ENCODE measurements around the gene JAK3.

JAK3 gene

DNA sequence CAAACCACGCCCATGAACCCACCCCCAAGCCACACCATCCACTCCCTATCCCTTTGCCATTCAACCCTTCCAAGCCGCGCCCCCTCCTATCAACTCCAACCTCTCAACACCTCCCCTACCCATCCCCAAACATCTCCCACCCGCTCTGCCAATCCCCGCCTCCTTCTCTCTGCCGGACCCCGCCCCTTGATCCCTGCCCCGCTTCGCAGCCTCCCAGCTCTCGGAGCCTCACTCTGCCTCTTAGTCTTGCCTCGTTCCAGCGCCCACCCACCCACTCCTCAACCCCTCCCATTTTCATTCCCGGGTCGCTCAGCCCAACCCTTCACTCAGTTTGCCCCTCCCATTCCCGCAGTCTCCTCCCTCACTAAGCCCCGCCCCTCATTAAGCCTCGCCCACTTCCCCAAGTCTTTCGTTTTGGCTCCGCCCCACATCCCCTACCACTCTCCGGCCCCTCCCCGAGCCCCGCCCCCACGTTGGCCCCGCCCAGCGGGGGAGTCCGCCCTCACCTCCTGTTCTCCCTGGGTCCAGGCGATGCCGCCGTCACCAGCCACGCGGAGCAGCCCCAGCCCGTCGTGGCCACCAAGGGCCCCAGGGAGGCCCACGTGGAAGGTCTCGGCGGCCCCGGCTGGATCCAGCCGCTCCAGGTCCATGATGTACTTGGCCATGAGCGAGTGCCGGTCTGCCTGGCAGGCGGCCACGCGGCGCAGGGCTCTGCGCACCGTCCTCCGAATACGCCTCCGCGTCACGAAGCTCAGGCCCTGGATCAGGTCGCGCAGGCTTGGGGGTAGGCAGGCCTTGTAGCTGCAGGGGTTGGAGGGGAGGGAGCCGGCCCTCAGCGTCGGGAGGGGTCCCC lies 5.7 kb downstream of the JAK3 start:
- DNase-seq (ENCODE audit: low read depth in 4 of 4, low spot score in 1 of 4) = peak in 2 of 4 experiments; percentile 61 to 79

DNA sequence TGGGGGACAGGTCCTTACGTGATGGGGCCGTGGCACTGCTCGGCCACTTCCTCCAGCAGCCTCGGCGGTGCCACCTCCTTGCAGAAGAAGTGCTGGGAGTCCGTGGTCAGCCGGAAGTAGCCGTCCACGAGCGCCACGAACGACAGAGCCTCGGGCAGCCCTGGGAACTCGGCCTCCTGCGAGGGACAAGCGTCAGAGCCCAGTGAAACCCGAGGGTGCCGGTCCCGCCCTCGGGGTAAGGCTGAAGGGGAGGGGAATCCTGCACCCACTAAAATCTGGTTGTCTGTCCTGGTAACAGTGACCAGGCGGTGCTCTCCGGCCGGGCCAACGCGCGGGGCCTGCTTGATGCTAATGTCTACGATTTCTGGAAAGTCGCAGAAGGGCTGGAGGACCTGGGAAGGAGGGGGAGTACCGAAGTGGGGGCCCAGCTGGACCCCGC lies 6.4 kb downstream of the JAK3 start:
- DNase-seq (ENCODE audit: low read depth in 4 of 4, low spot score in 1 of 4) = no peak

DNA sequence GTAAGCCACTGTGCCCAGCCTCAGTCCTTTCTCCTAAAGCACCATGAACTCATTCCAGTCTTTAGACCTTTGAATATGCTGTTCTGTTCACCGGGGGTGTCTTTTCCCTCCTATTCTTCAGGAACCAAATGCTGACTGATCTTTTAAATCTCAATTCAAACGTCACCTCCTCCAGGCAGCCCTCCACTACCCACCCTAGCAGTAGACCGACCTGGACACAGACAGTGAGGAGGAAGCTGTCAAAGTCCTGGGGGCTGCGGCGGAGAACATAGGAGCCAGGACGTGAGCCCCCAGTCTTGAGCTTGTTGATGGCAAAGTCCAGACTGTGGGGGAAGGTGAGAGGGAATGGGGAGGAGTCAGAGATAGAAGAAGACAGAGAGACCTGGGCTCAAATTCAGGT lies 7.8 kb downstream of the JAK3 start:
- no peak for DNase-seq (ENCODE audit: low read depth in 4 of 4, low spot score in 1 of 4)

DNA sequence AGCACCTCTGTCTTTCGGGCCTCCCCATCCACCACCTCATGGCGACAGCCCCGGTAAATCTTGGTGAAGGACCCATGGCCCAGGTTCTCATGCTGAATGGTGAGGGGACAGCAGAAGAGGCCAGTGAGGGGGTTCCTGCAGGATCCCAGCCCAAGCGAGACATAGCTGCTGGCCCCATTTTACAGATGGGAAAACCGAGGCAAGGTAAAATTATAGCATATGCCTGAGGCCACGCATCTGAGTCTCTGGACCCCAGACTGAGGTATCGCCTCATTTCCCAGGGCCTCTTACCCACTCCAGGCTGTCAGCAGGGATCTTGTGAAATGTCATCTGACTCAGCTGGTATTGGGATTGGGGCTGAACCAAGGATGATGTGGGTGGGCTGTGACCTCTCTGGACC lies 9.8 kb downstream of the JAK3 start:
- no peak for DNase-seq (ENCODE audit: low read depth in 4 of 4, low spot score in 1 of 4)

DNA sequence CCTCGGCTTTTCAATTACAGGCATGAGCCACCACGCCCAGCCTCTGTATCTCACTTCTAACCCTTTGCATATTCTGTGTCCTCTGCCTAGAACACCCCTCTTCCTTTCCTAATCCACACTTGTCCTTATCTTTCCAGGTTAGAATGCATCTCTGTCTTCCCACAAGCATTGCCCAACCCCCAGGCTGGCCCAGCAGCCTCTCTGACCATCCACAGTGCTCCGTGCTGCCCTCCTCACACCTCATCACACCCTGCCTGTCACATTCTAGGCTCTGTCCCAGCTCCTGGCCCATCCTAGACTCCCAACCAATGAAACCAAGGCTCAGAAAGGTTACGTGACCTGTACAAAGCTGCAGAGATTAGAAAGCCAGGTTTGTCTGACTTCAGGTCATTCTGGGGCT lies 11.3 kb downstream of the JAK3 start:
- no peak for DNase-seq (ENCODE audit: low read depth in 4 of 4, low spot score in 1 of 4)

DNA sequence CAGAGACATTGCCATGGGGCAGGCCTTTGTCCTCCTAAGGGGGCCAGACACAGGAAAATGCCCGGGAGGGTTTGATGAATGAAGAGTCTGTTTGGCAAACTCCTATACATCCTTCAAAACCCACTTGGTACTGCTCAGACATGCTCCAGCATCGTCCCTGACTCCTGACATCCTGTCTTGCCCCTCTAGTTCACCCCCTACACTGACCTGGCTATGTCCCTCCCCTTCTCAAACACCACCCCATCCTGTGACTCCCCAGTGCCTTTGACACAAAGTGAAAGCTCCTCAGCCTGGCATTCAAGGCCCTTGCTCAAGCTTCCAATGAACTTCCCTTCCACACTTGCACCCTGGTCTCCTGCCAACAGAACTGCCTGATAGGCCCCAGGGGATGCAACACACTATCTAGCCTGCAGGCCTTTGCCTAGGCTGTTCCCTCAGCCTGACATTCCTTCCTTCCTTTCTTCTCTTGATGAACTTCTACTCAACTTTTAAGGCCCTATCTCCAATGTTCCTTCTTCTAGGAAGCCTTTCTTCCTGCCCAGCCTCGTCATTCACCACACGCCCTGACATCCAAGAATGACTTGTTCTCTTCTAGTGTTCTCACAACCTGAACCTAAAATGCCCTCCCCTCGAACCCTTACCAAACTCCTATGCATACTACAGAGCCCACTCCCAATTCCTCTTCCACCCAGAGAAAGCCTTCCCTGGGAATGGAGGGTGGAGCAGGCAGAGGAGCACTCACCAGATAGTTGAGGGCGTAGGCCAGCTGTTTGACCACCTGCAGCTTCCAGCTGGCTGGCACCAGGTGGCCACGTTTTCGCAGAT lies 12.4 kb downstream of the JAK3 start:
- no peak for DNase-seq (ENCODE audit: low read depth in 4 of 4, low spot score in 1 of 4)

DNA sequence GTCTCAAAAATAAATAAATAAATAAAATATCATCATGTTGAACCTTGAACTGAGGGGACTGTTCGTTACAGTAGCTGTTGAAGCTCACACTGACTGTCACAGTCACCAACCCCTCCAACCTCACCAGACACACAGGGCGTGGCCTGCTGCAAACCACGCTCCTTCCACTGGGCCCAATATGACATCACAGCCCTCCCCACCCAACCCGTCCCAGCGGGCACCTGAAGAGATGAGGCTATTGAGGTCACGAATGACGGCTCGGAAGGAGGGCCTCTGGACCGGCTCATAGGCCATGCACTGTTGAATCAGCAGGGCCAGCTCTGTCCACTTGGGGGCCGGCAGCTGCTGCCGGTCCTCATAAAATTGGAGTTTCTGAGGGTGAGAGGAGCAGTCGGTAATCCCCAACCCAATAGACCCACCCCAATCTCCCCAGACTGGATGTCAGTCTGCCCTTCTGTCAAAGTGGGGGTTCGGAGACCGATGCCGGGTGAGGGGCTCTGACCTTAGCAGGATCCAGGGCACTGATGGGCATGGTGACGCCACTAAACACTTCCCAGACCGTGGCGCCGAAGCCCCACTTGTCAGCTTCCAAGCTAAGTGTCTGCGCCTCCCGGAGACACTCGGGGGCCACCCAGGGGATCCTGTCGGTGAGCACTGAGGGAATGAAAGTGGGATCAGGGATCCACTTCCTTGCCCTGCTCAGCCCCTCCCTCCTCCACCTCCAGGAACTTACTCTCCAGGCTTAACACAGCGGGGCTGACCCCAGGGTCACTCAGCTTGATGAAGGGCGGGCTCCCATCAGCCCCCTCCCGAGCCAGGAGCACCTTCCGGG lies 13.2 kb downstream of the JAK3 start:
- no peak for DNase-seq (ENCODE audit: low read depth in 4 of 4, low spot score in 1 of 4)

DNA sequence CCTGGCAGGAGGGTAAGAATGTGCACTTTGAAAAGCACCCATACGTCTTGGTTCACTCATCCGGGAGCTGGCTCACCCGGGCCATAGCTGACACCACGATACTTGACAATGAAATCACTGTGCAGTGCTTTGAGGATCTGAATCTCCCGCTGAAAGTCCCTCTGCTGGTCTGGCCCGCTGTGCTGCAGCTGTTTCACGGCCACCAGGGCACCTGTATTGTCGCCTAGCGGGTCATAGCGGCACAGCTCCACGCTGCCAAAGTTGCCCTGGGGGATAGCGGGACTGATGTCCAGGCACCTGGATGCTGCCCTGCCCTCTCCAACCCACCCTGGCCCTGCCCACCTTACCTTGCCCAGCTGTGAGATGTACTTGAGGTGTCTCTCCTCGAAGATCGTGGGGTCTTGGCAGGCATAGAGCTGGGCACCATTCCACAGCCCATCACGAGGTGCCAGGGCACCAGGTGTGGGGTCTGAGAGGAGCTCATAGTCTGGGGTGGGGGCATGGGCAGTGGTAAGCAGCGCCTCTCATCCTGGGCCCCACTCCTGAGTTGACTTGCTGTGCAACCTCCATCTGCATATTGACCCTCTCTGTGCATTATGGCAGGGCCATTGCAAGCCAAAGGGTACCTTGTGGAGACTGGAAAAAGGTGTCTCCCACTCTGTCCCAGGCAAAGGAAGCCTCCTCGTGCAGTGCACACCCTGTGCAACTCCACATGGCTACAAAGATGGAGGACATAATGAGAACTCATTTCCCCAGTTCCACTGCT lies 15.2 kb downstream of the JAK3 start:
- no peak for DNase-seq (ENCODE audit: low read depth in 4 of 4, low spot score in 1 of 4)

DNA sequence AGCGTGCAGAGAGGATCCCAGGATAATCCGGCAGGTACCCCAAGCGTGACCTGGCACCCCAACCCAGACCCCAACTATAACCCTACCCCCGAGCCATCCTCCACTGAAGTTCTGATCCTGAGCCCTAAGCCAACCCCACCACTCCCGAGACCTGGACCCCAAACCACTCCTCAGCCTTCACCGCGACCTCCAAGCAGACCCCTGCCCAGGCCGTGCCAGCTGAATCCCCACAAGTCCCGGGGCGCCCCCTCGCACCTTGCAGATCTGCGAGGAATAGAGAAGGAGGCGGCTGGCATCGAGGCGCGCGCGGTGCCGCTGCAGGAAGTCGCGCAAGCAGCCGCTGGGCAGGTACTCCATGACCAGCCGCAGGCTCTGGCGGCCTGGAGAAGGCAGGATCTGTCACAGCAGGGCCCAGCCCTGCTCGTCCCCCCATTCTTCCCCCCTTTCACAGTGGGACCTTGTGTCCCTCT lies 16.3 kb downstream of the JAK3 start:
- no peak for DNase-seq (ENCODE audit: low read depth in 4 of 4, low spot score in 1 of 4)

DNA sequence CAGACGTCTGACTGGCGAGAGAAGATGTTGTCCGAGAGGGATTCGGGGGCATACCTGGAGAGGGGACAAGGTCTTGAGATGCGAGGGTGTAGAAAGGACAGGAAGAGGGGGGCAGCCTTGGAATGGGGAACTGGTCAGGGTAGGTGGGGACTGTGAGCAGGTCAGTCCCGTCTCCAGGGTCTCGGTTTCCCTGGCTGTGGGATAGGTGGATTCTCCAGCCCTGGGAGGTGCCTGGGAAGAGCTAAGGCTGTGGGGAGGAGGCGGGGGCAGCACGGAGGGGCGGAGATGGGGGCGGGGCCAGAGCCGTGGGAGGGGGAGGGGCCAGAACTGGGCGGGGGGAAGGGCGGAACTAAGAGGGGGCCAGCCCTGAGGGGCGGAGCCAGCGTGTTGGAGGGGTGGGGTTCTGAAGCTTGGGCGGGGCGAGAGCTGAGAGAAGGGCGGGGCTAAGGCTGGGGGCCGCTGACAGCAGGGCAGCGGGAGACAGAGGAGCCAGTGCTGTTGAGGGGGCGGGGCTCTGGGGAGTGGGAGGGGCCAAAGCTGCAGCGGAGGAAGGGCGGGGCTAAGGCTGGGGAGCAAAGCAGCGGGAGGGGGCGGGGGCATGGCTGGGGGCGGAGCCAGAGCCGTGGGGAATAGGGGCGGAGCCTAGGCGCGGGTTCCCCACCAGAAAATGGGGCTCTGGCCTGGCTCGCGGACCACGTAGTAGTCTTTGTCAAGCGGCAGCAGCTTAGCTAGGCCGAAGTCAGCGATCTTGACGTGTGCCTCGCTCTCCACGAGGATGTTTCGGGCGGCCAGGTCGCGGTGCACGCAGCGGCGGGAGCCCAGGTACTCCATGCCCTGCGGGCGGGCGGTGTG lies 17.0 kb downstream of the JAK3 start:
- peak in 3 of 4 experiments; percentile 41 to 53 (median 45) for DNase-seq (ENCODE audit: low read depth in 4 of 4, low spot score in 1 of 4)

DNA sequence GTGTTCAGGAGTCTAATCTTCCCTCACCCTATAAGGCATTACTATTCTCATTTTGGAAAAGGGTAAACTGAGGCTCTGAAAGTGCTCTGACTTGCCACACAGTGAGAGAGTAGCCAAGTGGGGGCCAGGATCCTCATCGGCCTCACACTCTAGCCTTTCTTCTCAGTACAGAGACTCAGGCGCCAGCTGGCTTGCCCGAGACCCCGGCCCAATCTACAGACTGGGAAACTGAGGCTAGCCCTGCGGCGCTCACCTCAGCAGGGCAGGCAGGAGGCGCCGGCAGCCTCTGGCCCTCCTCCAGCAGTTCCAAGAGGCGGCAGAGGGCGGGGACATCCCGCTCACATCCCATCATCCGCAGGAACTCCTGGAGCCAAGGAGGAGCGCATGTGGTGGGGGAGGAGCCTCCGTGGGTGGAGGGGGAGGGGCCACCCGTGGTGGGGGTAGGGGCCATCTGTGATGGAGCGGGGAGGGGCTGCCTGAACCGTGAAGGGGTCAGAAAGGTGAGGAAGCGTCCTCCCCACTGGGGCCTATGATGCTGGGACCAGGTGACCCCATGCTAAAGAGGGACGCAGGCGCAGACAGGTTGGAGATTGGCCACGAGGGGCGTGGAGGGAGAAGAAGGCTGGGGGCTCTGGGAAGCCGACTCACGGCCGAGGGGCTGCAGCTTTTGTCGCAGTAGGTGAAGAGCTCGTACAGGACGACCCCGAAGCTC lies 17.8 kb downstream of the JAK3 start:
- no peak for DNase-seq (ENCODE audit: low read depth in 4 of 4, low spot score in 1 of 4)

DNA sequence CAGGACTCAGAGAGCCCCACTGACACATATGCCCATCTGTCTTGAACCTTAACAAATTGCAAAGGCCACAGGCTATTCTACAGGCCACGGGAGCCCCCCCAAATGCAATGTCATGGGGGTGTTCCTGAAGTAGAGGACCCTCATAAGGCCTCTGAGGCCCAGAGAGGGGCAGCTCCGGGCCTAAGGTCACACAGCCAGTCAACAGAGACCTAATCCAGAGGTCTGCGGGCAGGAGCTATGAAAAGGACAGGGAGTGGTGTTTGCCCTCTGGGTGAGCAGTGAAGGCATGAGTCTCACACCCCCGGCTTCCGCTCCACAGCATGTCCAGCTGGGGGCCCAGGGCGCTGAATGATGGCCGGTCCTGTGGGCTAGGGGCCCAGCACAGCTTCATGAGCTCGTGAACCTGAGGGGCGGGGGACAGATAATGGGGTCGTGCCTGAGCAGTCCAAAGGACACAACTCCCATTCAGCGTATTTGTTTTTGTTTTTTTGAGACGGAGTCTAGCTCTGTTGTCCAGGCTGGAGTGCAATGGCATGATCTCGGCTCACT lies 21.2 kb downstream of the JAK3 start:
- DNase-seq (ENCODE audit: low read depth in 4 of 4, low spot score in 1 of 4) = no peak

DNA sequence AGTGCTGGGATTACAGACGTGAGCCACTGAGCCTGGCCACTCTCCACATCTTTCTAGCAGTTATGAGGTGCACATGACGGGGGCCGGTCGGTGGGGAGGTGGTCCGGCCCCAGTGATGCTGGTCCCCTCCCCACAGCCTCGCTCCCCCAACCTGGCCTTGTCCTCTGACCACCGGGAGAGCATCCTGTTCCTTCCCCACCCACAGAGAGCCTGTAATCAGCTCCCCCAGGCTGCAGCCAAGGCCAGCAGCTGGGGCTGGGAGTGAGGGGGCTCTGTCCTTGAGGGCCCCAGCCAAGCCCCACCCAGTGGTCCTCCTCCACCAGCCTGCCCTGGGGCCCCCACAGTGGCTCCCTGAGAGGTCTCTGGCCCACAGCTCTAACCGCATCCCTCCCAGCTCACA lies 23.4 kb downstream of the JAK3 start:
- DNase-seq (ENCODE audit: low read depth in 4 of 4, low spot score in 1 of 4) = no peak

DNA sequence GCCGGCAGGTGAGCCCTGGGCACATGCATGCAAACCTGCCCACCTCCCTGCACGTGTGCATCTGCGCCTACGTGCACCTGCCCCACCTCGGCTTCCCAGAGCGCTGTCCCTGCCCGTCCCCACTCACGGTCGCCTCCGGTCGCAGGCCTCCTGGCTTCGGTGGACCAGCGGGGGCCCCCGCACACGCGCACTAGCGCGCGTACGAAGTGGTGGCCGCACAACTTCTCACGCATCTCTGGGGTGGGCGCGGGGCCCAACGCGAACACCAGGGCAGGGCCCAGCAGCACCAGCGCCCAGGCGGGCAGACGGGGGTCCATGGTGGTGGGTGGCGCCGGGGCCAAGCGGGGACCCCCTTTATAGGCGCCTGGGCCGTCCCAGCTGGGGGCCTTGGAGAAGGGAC lies 26.6 kb downstream of the JAK3 start, which contains the start of gene INSL3:
Gene INSL3, minus strand, starts transcription at position 330 of the 400 bp plus-strand sequence. Its CDS starts 13 bp downstream, at position 317.
- no peak for DNase-seq (ENCODE audit: low read depth in 4 of 4, low spot score in 1 of 4)

DNA sequence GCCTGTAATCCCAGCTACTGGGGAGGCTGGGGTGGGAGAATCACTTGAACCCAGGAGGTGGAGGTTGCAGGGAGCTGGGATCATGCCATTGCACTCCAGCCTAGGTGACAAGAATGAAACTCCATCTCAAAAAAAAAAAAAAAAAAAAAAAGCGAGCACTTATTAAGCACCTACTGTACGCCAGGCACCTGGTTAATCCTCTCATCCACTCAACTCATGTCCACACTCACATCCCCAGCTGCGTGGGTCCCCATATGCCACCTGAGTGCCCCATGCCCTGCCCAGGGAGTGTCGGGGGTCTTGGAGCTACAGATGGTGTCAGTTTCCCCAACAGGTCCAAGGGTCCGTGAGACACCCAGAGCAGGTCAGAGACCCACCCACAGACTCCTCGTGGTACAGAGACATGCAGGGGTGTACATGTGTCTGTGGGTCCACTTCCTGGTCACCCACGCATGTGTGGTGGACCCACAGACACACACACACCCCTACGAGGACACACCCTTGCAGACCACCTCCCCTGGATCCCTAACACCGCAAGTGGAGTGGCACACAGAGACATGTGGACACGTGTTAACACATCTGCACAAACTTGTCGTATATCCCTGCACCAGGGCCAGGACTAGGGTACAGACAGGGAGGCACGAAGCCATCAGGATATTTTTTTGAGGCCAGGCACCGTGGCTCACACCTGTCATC lies 30.0 kb downstream of the JAK3 start:
- DNase-seq (ENCODE audit: low read depth in 4 of 4, low spot score in 1 of 4) = no peak

DNA sequence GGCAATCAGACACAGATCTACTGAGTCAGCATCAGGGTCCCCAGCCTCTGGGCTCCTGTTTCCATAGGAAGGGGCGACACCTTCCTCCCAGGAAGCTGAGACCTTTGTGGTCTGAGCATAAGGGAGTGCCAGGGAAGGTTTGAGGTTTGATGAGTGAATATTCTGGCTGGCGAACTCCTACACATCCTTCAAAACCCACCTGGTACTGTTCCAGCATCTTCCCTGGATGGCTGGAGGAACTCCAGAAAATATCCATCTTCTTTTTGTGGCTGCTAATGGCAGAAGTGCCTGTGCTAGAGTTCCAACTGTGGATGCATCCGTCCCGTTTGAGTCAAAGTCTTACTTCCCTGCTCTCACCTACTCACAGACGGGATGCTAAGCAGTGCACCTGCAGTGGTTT lies 35.7 kb downstream of the JAK3 start:
- DNase-seq (ENCODE audit: low read depth in 4 of 4, low spot score in 1 of 4) = no peak

DNA sequence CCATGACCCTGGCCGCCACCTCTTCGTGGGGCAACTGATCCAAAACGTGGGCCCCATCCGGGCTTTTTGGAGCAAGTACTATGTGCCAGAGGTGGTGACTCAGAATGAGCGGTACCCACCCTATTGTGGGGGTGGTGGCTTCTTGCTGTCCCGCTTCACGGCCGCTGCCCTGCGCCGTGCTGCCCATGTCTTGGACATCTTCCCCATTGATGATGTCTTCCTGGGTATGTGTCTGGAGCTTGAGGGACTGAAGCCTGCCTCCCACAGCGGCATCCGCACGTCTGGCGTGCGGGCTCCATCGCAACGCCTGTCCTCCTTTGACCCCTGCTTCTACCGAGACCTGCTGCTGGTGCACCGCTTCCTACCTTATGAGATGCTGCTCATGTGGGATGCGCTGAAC lies 36.1 kb downstream of the JAK3 start:
- DNase-seq (ENCODE audit: low read depth in 4 of 4, low spot score in 1 of 4) = no peak

DNA sequence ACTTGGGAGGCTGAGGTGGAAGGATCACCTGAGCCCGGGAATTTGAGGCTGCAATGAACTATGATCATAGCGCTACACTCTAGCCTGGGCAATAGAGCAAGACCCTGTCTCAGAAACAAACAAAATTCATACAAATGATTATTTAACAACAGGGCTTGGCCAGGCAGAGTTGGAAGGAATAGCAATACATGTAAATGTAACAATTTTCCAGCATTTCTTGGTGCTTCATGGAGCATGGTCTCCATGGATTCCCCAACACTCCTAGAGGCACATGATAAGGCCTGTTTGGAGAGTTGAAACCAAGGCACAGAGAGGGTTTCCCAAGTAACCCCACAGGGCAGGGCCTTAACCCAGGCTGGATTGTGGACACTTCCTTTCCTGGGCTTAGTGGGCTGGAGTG lies 36.7 kb downstream of the JAK3 start:
- no peak for DNase-seq (ENCODE audit: low read depth in 4 of 4, low spot score in 1 of 4)

Measured in stimulated activated CD4-positive, alpha-beta T cell treated with anti-CD3 and anti-CD28 coated beads, Interleukin-1b, Interleukin-23, amount 100 ng/mL, for 24 hours (primary cell).